K562 (cell line): Measurements from ENCODE around the gene RBFA. TPM values are rescaled to one million over a fixed set of nuclear protein-coding genes. Genes with fewer than 3 reads are reported as not detected.

Experiments
- BRD9 ChIP-seq: fragments of 450-650 bp; IDR thresholded peaks from 2 replicates; pipeline ENCODE4 v1.6.1; 2018; ENCODE audit warnings: low read depth; ENCODE audit not compliant: partially characterized antibody
- EGR1 ChIP-seq: fragments of 450-650 bp; conservative IDR thresholded peaks from 2 replicates; pipeline ENCODE4 v1.6.1; 2017; ENCODE audit warnings: mild to moderate bottlenecking
- HDGF ChIP-seq: fragments of 450-650 bp; IDR thresholded peaks from 2 replicates; pipeline ENCODE4 v1.6.1; 2016
- HNRNPH1 ChIP-seq: fragments of 200-400 bp; formaldehyde crosslinking; optimal IDR thresholded peaks from 2 replicates; pipeline ENCODE3; 2017; ENCODE audit warnings: low read depth, mild to moderate bottlenecking, low read length, moderate library complexity
- MYC ChIP-seq, 2 experiments: fragments of 250-450 bp in 1 of 2; sonication (Bioruptor Pico) in 1 of 2; IDR thresholded peaks; 2 replicates each; pipeline versions ENCODE4 v1.5.1 to v1.6.1; 2012 to 2021; ENCODE audit warnings: low read depth in 2 of 2, borderline replicate concordance in 1 of 2, improper control_type of control experiment in 1 of 2, low read length in 1 of 2, mild to moderate bottlenecking in 1 of 2, moderate library complexity in 1 of 2
- NCOA1 ChIP-seq: fragments of 450-650 bp; IDR thresholded peaks from 2 replicates; pipeline ENCODE4 v1.6.1; 2016; ENCODE audit warnings: low read depth
- POLR2G ChIP-seq: fragments of 200-400 bp; formaldehyde crosslinking; IDR thresholded peaks from 2 replicates; pipeline ENCODE4 v1.6.1; 2017; ENCODE audit warnings: low read depth, mild to moderate bottlenecking, antibody characterized with exemption, low read length, moderate library complexity
- RBM17 ChIP-seq: fragments of 200-400 bp; formaldehyde crosslinking; IDR thresholded peaks from 2 replicates; pipeline ENCODE4 v1.6.1; 2017; ENCODE audit warnings: low read depth, mild to moderate bottlenecking, low read length, borderline replicate concordance
- RFX1 ChIP-seq: fragments of 450-650 bp; IDR thresholded peaks from 2 replicates; pipeline ENCODE4 v1.6.1; 2016; ENCODE audit warnings: mild to moderate bottlenecking, moderate library complexity
- SIN3A ChIP-seq, 2 experiments: fragments of 150-350 bp in 1 of 2; IDR thresholded peaks; 2 replicates each; pipeline ENCODE4 v1.6.1; 2011 to 2016; ENCODE audit warnings: borderline replicate concordance in 2 of 2, low read depth in 2 of 2, low read length in 2 of 2, mild to moderate bottlenecking in 2 of 2, moderate library complexity in 2 of 2; ENCODE audit not compliant: control insufficient read depth in 1 of 2
- SUPT5H ChIP-seq: fragments of 450-650 bp; IDR thresholded peaks from 2 replicates; pipeline ENCODE4 v1.6.1; 2016
- TRIM28 ChIP-seq: fragments of 450-650 bp; IDR thresholded peaks from 2 replicates; pipeline ENCODE4 v1.6.1; 2017
- ZNF133 ChIP-seq: fragments of 250-450 bp; sonication (Bioruptor Pico); IDR thresholded peaks from 2 replicates; pipeline ENCODE4 v1.4.0; 2020; ENCODE audit warnings: mild to moderate bottlenecking
- ZNF57 ChIP-seq: fragments of 450-650 bp; formaldehyde crosslinking; IDR thresholded peaks from 2 replicates; pipeline ENCODE4 v1.4.0; 2020; ENCODE audit warnings: mild to moderate bottlenecking, moderate library complexity
- ZNF609 ChIP-seq: sonication (generic); formaldehyde crosslinking; IDR thresholded peaks from 2 replicates; pipeline ENCODE4 v1.8.1; 2023; ENCODE audit warnings: missing genetic modification reagents, mild to moderate bottlenecking, borderline replicate concordance
- ZNF740 ChIP-seq, 3 experiments: fragments of 200-800 bp in 1 of 3; sonication (Bioruptor generic) in 1 of 3; sonication (generic) in 1 of 3; formaldehyde crosslinking in 1 of 3; IDR thresholded peaks; 2 replicates each; pipeline versions ENCODE4 v1.6.1 to v1.8.0; 2016 to 2022; ENCODE audit warnings: mild to moderate bottlenecking in 2 of 3, missing compliant biosample characterization in 2 of 3, missing genetic modification characterization in 2 of 3, missing genetic modification reagents in 1 of 3
- polyA plus RNA-seq, 8 experiments: library from polyadenylated mRNA; depleted of rRNA in 4 of 8; stranded (reverse) in 5 of 8; unstranded in 3 of 8; fragments of >200 nt; fragmentation: Nextera tagmentation in 2 of 8; fragmentation: Illumina TruSeq in 1 of 8; extraction: Ambion mirVana in 2 of 8; extraction: Trizol in 1 of 8; gene quantifications; 2 replicates each; pipeline versions ENCODE4 v1.2.1 to v1.2.3, GENCODE V29; 2011 to 2014; ENCODE audit warnings: inconsistent platforms in 1 of 8, missing spikeins in 1 of 8
- total RNA-seq, 7 experiments: library from RNA; depleted of rRNA in 6 of 7; stranded (reverse); fragments of >200 nt in 6 of 7; fragmentation: Illumina TruSeq in 2 of 7; extraction: Trizol in 2 of 7; gene quantifications; 2 replicates each; pipeline versions ENCODE4 v1.2.1 to v1.2.3, GENCODE V29; 2011 to 2021; ENCODE audit warnings: low replicate concordance in 1 of 7
- TF ChIP-seq, protein P1 (sequence below): sonication (generic); formaldehyde crosslinking; IDR thresholded peaks from 2 replicates; pipeline ENCODE4 v1.8.0; 2022; ENCODE audit warnings: mild to moderate bottlenecking, missing genetic modification reagents, borderline replicate concordance

The RBFA gene
- total and polyA plus RNA-seq, 9 of the 15 experiments (the other 6 are each of a cell fraction or from before 2014, with no cell fraction given): 3.4 to 41.9 (median 25.8) TPM

DNA sequence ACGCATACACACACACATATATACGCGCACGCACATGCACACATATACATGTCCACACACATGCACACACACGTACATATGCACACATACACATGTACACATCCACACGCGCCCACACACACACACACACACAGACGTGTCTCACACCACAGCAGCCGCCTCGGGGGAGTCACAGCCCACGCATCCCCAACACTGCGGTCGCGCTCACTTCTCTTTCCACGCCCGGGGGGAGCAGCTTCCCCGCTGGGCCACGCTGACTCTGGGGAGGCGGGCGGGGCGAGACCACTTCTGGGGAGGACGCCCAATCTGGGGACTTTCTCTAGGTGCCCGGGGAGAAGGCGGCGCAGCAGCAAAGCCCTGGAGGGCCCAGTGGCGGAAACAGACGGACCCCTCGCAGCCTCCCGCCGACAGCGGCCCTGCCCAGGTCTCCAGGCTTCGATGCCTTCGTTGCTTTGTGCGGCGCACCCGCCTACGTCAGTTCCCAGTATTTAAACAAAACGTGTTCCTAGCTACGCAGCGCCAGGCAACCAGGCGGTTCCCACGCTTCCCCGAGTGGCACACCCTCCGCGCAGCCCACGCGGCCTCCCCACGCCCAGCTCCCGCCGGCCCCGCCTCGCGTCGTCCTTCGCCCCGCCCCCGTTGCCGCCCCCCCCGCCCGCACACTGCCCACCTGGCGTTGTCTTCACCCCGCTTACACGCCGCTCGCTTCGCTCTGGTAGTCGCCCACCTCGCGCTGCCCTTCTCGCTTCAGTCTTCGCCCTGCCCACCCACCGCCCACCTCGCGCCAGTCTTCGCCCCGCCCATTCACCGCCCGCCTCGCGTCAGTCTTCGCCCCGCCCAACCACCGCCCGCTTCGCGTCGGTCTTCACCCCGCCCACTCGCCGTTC is 810 bp upstream of the RBFA start (continued):
- TF ChIP-seq RBM17 (no peak), NCOA1 (no peak), POLR2G (peak; percentile 64), MYC (IDR thresholded peaks at IDR 0.05; ENCODE audit: low read depth, low read length) (0 out of 2 replicates have a peak, but pooled peaks have one; percentile 31), MYC (CRISPR knock-in tag; IDR thresholded peaks at IDR 0.05; ENCODE audit: borderline replicate concordance, low read depth) (no peak), HNRNPH1 (no peak), EGR1 (peak; percentile 80), ZNF57 (CRISPR knock-in tag) (no peak), HDGF (no peak), SIN3A (IDR thresholded peaks at IDR 0.05; ENCODE audit: borderline replicate concordance in 2 of 2, control insufficient read depth in 1 of 2, low read depth in 2 of 2, low read length in 2 of 2) (peak in 1 of 2 experiments; percentile 74; a peak in 1 of 4 replicates), ZNF133 (CRISPR knock-in tag) (no peak), ZNF740 (CRISPR knock-in tag; IDR thresholded peaks at IDR 0.05) (0 out of 2 replicates have a peak, but pooled peaks have one; percentile 66), ZNF740 (tag; IDR thresholded peaks at IDR 0.05) (no peak), ZNF609 (CRISPR knock-in tag) (no peak), TRIM28 (no peak), SUPT5H (no peak), BRD9 (no peak), RFX1 (peak; percentile 10; the same call in 1 of the 2 replicates)
- TF ChIP-seq, protein P1, sequence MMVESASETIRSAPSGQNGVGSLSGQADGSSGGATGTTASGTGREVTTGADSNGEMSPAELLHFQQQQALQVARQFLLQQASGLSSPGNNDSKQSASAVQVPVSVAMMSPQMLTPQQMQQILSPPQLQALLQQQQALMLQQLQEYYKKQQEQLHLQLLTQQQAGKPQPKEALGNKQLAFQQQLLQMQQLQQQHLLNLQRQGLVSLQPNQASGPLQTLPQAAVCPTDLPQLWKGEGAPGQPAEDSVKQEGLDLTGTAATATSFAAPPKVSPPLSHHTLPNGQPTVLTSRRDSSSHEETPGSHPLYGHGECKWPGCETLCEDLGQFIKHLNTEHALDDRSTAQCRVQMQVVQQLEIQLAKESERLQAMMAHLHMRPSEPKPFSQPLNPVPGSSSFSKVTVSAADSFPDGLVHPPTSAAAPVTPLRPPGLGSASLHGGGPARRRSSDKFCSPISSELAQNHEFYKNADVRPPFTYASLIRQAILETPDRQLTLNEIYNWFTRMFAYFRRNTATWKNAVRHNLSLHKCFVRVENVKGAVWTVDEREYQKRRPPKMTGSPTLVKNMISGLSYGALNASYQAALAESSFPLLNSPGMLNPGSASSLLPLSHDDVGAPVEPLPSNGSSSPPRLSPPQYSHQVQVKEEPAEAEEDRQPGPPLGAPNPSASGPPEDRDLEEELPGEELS (CRISPR knock-in tag): no peak
